GM21529 (cell line): ENCODE data around the gene MLLT3.

ENCODE experiments used
- ATAC-seq: cut with Tn5 transposase; IDR thresholded peaks from one replicate; pipeline ENCODE4 v1.9.1; 2021; ENCODE audit not compliant: unreplicated experiment

The MLLT3 gene

DNA sequence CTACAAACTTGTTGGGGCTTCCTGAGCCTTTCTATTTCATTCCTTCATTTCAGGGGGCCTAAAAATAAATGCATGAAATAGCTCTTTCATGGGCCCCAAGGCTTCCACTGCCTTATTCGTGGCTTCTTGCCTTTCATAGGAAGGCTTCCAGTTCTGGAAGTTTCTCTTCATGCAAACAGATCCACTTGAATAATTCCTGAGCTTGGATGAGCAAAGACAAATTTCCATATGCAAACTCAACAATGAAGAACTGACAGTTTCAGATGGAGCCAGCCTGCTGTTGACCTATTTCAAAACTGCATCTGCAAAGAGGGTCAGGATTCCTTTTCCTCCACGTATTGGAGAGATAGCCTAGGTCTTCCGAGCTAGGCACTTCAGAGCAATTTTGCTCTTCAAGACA, 142.1 kb downstream of the MLLT3 start:
- no peak for ATAC-seq

DNA sequence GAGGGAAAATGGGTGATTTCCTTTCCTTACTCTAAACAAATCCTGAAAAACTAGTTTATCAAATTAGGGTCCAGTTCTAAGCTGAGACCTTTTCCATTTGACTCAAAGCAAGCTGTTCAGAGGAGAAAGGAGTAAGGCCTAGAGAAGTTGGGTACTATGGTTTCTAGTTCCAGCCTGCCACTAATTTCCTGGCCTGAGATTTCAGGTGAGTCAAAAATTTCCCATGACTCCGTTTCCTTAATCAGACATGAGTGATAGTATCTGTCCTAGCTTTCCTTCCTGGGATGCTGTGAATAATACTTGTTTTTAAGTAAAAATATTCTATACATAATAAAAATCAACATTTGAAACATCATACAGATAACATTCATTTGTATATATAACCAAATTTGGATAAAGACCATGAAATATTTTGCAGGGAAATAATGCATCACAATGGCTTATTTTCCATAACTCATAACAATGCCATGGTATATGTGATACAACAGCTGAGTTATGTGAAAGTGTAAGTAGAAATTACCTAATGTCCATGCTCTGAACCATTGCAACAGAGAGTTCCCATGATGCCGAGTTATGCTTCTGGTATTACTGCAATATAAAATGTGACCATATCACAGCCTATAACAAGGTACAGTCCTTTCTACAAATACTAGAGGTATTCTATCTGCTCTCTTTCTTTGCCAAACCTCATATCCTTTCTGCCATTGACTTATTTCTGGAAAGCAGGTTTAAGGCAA, 142.7 kb downstream of the MLLT3 start:
- peak; percentile 86 for ATAC-seq

DNA sequence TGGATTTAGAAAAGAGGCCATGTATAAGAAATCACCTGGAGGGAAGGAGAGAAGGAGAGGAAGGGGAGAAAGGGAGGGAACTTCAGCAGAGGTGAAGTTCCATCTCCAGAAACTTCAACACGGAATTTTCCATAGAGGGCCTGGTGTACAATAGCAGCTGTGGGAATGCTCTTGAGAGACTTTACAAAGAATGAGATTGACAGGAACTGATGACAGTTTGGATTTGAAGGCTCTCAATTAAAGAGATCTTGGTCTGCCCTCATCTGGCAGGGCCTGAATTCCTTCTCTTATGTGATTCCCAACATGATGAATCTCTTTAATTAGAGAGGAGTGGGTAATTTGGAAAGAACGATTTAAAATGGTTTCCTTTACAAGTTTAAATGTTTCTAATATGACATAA, 143.5 kb downstream of the MLLT3 start:
- no peak for ATAC-seq

DNA sequence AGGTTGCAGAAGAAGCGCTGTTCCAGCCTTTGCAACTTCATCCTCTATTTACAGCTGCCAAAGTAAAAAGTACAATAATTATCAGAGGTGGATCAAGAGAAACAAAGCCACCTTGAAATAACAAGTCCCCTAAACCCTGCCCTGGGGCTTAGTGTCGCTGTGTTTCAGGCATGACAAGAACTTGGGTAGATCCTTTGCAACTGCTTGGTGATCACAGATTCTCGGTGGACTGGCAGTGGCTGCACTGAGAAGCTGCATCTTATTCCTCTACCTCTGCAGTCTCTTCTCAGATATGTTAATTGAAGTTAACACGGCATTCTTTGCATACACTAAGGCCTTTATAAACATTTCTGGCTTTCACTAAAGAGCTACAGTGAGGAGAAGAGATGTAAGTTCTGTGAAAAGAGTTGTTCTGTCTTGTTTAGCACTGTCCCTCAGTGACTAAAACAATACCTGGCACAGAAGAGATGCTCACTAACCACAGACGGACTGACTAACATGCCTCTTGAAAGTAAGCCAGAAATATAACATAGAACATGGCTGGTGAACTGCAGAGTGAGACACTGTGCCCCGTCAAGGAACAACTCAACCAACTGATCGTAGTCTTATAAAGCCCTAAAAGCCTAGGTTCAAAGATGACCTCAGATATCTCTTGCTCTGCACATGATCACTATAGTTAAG, 144.2 kb downstream of the MLLT3 start:
- no peak for ATAC-seq

DNA sequence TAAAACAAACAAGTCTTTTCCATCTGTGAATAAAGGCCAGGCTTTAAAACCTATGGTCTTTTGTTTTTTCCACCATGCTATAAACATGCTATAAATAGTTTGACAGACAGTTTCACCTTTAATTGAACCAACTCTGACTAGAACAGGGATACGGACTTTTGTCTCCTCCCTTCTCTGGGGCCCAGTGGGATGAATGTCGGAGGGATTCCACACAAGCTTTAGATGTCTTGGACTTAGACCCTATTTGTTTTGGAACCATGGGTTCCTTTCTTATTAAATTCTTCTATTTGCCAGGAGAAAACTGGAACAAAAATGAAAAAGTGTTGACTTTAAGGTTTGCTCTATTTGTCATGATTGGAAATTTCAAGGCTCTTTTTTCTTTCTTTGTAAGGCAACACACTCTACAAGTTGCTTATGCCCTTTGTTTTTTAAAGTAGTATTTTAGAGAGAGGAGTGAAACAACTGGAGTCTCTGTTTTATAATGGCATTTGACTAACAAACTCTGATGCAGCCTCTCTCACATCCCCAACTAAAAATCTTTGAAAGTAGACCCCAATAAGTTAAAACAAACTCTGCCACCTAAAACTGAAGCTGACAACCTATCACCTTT, 145.3 kb downstream of the MLLT3 start:
- ATAC-seq = no peak

DNA sequence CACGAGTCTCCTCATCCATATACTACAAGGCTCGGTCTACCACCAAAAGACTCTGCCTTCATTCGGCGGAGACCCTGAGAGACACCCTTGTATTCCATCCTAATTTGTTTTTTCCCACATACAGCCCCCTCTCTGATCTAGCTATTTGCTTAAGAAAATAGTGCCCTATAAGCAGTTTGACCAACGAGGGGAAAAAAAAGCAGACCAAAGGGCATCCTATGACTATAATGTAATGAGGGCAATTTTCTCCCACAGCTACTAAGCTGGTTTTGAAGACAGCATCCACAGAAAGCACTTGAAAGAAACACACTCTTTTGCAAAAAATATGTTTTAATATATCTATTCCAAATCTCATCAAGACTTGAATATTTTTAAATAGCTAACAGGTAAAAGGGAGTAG, 147.8 kb downstream of the MLLT3 start:
- no peak for ATAC-seq

DNA sequence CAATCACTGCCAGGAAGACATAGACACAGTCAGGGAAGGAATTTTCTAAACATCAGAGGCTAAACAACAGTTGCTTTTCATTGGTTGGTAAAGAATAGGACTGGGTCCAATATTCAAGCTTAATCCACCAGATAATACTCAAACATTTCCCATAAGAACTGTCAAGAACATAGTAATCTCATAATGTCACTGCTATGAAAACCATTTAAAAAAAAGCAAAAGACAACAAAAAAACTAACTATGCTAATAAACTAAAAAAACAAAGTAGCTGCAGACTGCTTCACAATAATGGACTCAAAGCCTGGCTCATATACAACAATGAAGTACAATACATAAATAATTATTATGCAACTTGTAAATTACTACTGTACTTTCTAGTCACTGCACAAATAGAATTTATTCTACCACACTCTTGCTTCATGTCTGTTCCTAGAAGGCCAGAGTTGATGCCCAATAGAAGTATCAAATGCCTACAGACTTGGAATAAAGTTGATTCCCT, 148.7 kb downstream of the MLLT3 start:
- ATAC-seq = no peak

DNA sequence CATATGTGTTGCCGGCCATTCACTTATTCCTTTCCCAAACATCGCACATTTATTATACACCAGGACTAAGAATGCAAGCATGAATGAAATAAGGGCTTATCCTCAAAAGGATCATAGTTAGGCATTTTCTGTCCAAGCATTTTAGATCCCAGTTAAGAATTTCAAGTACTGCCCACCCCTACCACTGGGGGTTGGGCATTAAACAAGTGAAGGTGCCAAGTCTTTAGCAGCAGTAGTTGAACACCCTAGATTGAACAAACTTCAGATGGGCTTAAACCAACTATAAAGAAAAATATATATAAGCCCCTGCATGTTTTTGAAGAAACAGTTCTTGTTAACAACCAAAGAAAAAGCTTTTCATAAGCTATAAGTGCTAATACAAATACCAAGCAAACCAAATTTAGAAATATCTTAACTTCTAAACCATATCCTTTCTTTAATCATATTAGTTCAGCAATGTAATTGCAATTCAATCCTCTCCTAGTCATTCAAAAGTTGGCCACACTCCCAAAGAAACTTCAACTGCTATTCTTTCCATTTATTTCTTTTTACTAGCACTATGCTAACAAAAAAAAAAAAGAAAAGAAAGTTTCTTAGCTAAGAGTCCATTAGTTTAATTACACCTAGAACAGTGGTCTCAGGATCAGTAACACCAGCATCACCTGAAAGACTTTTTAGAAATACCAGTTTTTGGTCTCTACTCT, 149.8 kb downstream of the MLLT3 start:
- no peak for ATAC-seq

DNA sequence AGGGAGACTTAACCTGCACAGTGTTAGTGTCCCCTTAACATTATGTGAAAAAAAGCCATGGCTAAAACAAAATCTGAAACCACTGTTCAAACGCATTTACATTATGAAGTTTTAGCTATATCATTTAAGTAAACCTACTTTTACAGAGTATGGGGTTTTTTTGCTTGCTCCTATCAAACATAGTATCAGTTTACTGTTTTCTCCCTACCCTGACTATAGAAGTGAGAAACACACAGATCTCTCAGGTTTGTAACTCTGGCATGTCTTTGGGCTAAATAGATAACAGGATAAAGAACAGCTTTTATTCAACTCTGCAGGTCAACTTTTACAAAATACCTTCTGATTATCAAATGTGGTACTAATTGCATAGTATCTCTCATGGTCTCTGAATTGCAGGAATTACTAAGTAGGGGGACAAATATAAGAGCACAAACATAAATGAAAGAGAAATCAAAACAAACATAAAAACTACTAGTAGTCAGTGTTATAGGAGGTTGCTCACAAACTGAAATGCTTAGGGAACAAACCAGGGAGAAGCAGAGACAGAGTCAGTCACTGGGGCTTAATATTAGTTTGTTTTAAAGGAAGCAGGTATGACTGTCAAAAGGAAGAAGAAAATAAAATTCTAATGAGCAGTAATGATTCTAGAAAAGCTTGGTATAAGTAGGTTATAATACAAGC, 155.8 kb downstream of the MLLT3 start:
- ATAC-seq = no peak

DNA sequence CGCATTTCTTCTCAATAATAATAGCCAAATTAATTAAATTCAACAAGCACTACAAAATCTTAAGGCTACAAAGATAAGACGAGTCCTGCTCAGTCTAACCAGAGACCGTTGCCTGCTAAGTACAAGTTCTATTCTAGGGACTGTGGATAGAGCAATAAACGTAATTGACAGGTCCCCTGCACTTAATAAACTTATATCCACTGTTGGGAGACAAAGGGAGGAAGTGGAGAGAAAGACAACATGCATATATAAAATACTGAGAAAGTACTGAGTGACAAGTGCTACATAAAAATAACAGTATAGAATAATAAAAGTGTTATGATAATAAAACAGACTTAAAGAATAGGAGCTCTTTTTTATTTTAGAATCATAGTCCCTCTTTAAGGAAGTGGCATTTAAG, 158.1 kb downstream of the MLLT3 start:
- ATAC-seq = no peak

DNA sequence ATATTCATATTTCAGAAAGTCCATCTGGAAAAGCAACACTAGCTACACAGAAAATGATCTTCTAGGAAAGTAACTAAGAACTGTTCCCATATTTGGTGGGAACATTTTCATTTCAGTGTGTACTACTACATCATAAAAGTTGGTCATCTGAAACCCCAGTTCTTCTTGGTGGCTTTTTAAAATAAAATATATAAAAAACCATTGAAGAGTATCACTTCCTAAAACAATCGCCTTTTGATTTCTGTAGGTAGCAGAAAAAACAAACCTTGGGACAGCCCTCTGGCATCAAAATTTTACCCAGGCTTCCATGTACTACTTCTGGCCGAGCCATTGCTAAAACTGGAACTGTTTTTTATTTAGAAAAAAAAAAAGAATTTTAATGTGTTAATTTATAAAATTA, 158.5 kb downstream of the MLLT3 start:
- ATAC-seq = no peak

DNA sequence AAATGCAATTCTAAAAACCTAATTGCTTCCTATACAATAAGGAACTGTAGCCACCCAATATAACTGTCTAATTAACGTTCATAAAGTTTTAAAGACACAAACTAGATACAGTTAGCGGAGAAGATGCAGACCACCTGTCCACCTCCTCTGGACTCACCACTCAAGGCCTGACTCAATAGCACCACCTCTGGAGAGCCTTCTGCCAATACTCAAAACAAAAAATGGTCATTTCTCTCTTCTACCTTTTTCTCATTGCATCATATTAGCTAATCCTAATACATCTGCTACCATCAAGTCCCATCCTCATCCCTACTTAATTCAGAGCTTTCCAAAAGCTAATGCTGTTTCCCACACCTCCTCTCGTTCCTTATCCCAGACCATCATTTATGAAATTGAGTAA, 159.9 kb downstream of the MLLT3 start:
- ATAC-seq = no peak

DNA sequence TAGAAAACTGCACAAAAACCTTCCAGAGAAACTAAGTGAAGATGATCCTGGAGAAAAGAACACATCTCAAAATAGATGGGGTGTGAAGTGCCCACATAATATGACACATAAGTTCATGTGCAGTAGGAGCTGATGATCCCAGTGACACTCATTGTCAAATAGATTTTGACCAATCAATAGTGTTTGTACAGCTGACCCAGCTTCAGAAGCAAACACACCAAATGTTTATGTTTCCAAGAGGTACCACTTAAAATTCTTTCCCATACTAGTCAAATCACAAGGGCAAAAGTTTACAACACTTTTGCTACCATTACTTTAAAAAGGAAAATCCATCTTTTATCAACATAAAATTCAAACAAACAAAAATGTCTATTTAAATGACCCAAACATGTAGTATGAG, 175.0 kb downstream of the MLLT3 start:
- no peak for ATAC-seq

DNA sequence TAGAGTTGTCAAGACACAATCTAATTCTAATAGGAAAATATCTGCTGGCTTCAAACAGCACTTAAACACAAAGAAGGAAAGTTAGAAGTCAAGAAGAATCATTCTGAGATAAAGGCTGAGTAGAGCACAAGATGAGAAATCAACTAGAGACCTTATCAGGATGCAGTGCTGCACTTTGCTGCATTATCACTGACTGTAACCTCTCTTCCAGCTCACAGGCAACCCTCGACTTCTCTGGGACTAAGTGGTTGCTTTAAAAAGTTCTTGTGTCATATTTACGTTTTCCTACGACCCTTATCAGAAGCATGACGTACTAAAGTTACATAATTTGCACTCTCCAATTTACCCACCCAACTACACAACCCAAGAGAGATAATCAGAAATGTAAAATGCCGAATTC, 176.1 kb downstream of the MLLT3 start:
- ATAC-seq = no peak

DNA sequence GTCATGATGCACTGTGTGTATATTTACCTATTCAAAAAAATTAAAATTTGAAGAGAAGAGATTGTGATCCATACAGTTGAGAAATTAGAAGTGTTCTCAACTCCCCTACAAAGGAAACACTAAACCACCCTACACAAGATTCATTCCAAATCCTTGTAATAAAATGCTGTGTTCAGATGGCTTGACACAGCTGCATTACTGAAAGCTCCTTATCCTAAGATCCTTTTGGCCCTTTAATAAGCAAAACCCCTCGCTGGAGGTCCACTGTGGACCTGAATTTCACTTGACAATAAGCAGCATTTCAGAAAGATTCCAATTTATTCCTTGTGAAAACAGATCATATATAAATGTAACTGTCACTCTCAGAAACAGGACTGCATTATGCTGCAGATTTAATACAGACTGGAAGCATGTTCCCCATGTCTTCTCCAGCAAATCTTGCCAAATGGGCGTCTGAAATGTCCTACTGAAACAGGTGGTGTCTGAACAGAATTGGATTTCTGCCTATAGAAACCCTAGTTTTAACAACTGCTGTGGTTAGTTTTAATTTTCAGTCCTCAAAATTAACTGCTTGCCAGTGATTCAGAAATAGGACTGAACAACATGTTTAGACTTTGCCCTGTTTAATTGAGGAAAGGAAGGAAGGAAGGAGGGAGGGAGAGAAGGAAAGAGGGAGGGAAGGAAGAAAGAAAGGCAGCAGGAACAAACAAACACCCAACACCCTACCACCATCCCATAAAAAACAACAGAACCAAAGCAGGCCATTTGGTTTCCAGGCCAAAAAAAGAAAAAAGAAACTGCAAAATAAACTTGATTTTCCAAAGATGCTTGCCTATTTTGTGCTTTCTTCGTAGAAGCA, 179.6 kb downstream of the MLLT3 start:
- no peak for ATAC-seq

DNA sequence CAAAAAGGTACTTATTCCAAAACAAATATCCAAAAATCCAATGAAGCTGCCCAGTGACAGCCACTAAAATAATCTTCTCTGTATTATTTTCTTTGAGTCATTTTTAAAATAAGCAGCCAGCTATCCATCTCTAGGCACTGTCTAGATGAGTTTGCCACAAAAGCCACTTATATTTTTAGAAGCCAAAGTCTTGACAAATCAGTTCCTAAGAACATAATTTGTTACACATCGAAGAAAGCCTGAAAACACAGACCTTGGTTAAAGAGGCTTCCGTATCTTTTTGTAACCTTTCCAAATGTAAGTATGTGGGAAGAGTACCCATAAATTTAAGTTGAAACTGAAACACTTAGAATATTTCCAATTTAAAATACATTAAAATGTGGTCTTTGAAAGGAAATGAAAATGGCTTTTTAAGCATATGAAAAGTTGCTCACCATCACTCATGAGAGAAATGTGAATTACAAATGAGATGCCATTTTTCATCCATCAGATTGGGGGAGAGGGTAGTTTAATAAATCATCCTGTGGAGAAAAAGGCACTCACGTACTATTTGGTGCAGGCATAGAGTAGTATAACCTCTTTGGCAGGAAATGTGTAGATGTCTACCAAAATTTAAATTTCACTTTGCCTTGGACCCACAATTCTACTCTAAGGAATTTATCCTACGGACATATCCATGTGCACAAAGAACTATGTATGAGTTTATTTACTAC, 180.4 kb downstream of the MLLT3 start:
- peak; percentile 49 for ATAC-seq

DNA sequence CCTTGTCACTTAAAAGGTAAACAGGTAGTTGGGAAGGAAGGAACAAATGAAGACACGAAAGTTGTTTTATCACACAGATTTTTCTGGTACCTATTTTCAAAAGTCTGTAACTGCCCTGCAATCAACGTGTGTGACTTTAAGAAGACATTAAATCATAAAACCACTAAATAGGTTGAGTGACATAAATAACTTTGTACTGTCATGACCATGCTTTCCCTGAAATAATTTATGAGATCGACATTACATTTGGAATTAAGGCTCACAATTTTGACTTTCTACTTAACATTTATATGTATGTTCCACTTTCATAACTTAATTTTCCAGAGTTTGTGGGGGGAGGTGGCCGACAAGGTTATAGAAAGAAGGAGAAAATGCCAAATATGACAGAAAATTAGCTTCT, 181.1 kb downstream of the MLLT3 start:
- no peak for ATAC-seq

DNA sequence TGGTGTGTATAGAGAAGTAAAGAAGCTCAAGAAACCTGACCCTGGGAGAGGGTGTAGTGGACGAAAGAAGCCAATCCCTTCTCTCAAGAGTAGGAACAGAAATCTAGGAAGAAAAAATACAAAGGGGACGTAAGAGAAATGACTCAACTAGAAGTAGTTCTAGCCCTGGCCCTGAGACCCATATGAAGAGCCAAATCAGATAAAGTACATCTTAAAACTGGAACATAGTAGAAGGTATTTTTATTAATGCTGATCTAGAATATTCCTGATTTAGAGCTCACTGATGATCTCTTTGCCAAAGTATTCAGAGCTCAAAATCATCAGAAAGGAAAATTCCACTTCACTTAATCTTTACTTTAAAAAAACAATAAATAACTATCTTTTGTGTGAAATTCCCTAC, 184.8 kb downstream of the MLLT3 start:
- ATAC-seq = no peak

DNA sequence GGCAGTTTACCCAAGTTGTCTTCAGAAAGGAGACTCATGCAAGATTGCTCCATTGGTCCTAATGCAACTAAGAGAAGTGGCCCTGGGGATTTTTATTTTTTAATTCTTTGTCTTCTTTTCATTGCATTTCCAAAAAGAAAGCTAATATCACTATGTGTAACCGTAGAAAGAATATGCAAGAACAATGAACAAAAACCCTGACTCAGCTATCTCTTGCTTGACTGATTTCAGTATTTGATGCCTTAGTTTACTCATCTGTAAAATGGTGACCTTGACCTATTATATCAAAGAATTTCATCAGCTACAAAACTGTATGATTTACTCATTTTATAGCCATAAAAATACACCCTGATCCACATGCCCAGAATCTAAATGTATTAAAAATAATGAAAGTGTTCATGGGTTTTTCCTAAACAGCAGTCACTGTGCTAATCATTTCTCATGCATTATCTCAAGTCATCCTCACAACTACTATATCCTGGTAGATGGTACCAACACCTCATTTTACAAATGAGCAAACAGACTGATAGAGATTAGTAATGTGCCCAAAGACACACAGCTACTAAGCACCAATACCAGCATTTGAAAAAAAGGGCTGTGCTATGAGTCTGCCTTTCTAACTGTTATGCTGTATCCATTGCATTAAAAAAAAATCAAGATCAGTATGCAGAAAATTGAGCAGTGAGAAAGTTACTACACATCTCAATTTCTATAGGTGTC, 185.7 kb downstream of the MLLT3 start:
- no peak for ATAC-seq
